Common myeloid progenitor, CD34-positive (primary cell): Measurements from ENCODE around the gene SP3.

Experiments used
- CTCF ChIA-PET: fragments of 350-600 bp; sonication (Branson Sonifier 250); formaldehyde crosslinking; loops from one replicate; lab custom pipeline; 2021; ENCODE audit warnings: antibody characterized with exemption; lab: Charles Lee
- POLR2A ChIA-PET: fragments of 350-600 bp; sonication (Branson Sonifier 250); formaldehyde crosslinking; loops from one replicate; lab custom pipeline; 2021; ENCODE audit warnings: antibody characterized with exemption; lab: Charles Lee
- DNase-seq, 3 donors: peaks; one replicate each; pipeline versions ENCODE4 v3.0.0 to v3.0.0-alpha.2; 2013
- H3K27ac ChIP-seq, 2 experiments: 1 replicate in 1 of 2; 2 replicates in 1 of 2; pipeline ENCODE4 v1.7.0; 2013; ENCODE audit warnings: inconsistent platforms in 2 of 2, low read length in 2 of 2, mild to moderate bottlenecking in 2 of 2, low read depth in 1 of 2, moderate library complexity in 1 of 2; ENCODE audit not compliant: severe bottlenecking in 2 of 2, insufficient read depth in 1 of 2, poor library complexity in 1 of 2
- H3K27me3 ChIP-seq, 5 experiments: replicated peaks in 2 of 5; 1 replicate in 3 of 5; 2 replicates in 2 of 5; pipeline versions ENCODE4 v1.6.1 to v1.7.0; 2013; ENCODE audit warnings: low read length in 4 of 5, mild to moderate bottlenecking in 2 of 5, moderate library complexity in 2 of 5, inconsistent platforms in 1 of 5; ENCODE audit not compliant: insufficient read depth in 5 of 5, control insufficient read depth in 4 of 5
- H3K36me3 ChIP-seq, 4 experiments: 1 replicate in 2 of 4; 2 replicates in 2 of 4; pipeline versions ENCODE4 v1.6.1 to v1.7.0; 2013; ENCODE audit warnings: low read length in 3 of 4, control low read depth in 1 of 4, mild to moderate bottlenecking in 1 of 4; ENCODE audit not compliant: control insufficient read depth in 4 of 4, insufficient read depth in 4 of 4
- H3K4me1 ChIP-seq, 4 experiments: 1 replicate in 3 of 4; 2 replicates in 1 of 4; pipeline versions ENCODE4 v1.6.1 to v1.7.1; 2013; ENCODE audit warnings: low read length in 3 of 4, mild to moderate bottlenecking in 3 of 4, control low read depth in 1 of 4, inconsistent platforms in 1 of 4, moderate library complexity in 1 of 4; ENCODE audit not compliant: control insufficient read depth in 4 of 4, insufficient read depth in 4 of 4; ENCODE audit errors: control extremely low read depth in 1 of 4
- H3K4me3 ChIP-seq, 7 experiments: 1 replicate in 4 of 7; 2 replicates in 3 of 7; pipeline versions ENCODE4 v1.5.1 to v1.7.0; 2013; ENCODE audit warnings: mild to moderate bottlenecking in 7 of 7, low read length in 6 of 7, moderate library complexity in 6 of 7, inconsistent platforms in 2 of 7, low read depth in 2 of 7, control low read depth in 1 of 7; ENCODE audit not compliant: insufficient read depth in 4 of 7, control insufficient read depth in 1 of 7; ENCODE audit errors: extremely low read depth in 1 of 7
- H3K9me3 ChIP-seq, 5 experiments: 1 replicate in 4 of 5; 2 replicates in 1 of 5; pipeline versions ENCODE4 v1.6.1 to v1.7.1; 2013; ENCODE audit warnings: low read length in 4 of 5, mild to moderate bottlenecking in 2 of 5, inconsistent platforms in 1 of 5, low read depth in 1 of 5, moderate library complexity in 1 of 5; ENCODE audit not compliant: control insufficient read depth in 4 of 5, insufficient read depth in 2 of 5; ENCODE audit errors: control extremely low read depth in 1 of 5
- WGBS: methylation state at CpG from one replicate; pipeline ENCODE4 v1.1.5; 2013; ENCODE audit not compliant: insufficient coverage; 5-methylcytosine and 5-hydroxymethylcytosine counted together

The SP3 gene

DNA sequence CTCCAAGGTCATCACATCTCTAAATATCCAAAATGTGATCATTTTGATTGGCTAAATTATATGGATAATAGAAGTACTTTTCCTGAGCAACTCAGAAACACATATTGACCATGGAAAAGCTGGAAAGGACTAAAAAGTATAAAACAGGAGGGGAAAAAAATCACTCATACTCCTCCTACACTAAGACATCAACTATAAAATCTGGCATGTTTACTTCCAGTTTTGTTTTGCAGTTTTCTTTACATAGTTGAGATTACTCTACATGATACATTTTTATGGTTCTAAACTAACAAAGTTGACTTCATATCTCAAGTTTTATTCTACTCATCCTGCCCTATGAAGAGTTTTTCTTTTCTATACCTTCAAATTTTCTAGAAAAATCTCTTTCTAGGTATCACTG, 46.0 kb upstream of the SP3 start:
- H3K4me3 ChIP-seq, result no peak overlapping the region
- ChIA-PET CTCF (interaction anchor here (0.8 to 3.2 kb wide), 3 partner anchors 11 to 67 kb away, joined by 3 to 19 read pairs (median 3); no protein-coding TSS in a partner anchor), POLR2A (no interaction called here)
- H3K4me1 ChIP-seq, result peaks cover 0 to 16% (median 7%) of the 10 kb centered on the region in 4 experiments
- H3K27me3 ChIP-seq, result no peaks in the 10 kb centered on the region
- no peaks in the 10 kb centered on the region for H3K9me3 ChIP-seq
- no peak for DNase-seq
- H3K27ac ChIP-seq, result no peak overlapping the region
- H3K36me3 ChIP-seq, result no peaks in the 10 kb centered on the region

DNA sequence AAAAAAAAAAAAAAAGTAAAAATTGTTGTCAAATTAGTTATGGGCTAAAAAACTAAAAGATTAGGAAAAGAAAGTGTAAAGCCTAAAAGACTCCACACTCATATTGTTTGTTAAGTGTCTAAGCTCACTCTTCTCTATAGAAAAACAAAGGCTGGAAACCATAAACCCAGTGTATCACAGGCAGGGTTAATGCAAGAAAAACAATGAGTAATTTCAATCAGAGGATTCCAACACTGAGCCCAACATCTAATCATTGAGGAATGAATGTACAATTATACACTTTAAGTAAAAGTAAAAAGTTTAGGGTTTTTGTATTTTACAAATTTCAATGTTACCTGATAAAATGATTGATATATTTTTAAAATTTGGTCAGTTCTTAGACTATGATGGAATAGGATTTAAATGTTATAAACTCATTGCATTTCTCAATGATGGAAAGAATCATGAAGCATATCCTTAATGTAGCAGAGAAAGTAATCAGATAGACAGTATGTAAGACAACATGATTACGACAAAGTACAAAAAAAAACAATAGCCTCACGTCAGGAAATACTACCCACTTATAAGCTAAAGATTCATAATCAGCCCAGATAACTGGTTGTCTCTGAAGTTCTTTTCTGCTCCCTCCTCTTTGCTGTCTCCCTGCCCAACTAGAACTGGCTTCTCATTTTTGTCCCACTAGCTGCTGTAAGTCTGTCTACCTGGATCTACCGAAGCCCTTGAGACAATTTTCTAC, 44.5 kb upstream of the SP3 start:
- ChIA-PET POLR2A (no interaction called here), CTCF (interaction anchor here (1.4 to 3.2 kb wide), 2 partner anchors 11 to 23 kb away, joined by 4 to 19 read pairs; no protein-coding TSS in a partner anchor)
- H3K4me1 ChIP-seq, result peaks cover 0 to 13% (median 7%) of the 10 kb centered on the region in 4 experiments
- no peak for DNase-seq
- no CpG with 5 or more reads among the region's 3 CpGs for WGBS
- no peaks in the 10 kb centered on the region for H3K9me3 ChIP-seq
- H3K36me3 ChIP-seq, result no peaks in the 10 kb centered on the region
- H3K4me3 ChIP-seq, result no peak overlapping the region
- no peak overlapping the region for H3K27ac ChIP-seq
- H3K27me3 ChIP-seq, result no peaks in the 10 kb centered on the region

DNA sequence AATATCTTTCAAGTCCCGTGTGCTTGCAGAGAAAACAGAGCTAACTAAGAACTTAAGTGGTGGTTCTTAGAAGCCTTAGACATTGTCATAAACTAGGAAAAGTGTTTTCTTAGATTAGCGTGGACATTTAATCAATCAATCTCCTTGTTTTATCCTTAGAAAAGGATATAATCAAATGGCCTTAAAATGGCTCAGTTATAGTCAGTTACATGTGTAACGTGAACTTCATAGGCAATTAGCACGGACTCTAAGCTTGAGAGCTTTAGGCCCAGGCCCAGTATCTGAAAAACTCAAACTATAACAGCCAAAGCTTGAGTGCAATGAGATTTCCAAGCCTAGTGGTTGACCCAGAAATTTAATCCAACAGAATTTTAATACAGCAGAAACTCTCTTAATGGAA, 43.5 kb upstream of the SP3 start:
- no peaks in the 10 kb centered on the region for H3K36me3 ChIP-seq
- POLR2A ChIA-PET, result no interaction called here
- H3K27me3 ChIP-seq, result no peaks in the 10 kb centered on the region
- H3K9me3 ChIP-seq, result no peaks in the 10 kb centered on the region
- WGBS, result 100% methylated on average over 2 of the region's 4 CpGs
- no peak overlapping the region for H3K27ac ChIP-seq
- no peak for DNase-seq
- H3K4me3 ChIP-seq, result no peak overlapping the region
- CTCF ChIA-PET, result no interaction called here
- H3K4me1 ChIP-seq, result peaks cover 0 to 11% (median 7%) of the 10 kb centered on the region in 4 experiments

DNA sequence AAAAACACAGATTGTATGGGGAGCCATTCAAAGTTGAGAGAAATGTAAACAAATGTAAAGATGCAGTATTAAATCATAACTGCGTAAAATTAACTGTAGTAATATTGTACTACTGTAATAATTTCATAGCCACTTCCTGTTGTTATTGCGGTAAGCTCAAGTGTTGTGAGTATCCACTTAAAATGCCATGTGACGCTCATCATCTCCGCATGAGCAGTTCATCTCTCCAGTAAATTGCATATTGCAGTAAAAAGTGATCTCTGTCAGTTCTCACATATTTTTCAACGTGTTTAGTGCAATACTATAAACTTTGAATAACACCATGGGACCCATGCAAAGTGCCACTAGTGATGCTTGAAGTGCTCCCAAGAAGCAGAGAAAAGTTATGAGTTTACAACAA, 41.8 kb upstream of the SP3 start:
- no peaks in the 10 kb centered on the region for H3K27me3 ChIP-seq
- no peaks in the 10 kb centered on the region for H3K36me3 ChIP-seq
- H3K4me1 ChIP-seq, result no peaks in the 10 kb centered on the region
- ChIA-PET CTCF (no interaction called here), POLR2A (no interaction called here)
- no peak overlapping the region for H3K4me3 ChIP-seq
- DNase-seq, result no peak
- no peak overlapping the region for H3K27ac ChIP-seq
- no peaks in the 10 kb centered on the region for H3K9me3 ChIP-seq
- WGBS, result 100% methylated on average over 1 of the region's 5 CpGs

DNA sequence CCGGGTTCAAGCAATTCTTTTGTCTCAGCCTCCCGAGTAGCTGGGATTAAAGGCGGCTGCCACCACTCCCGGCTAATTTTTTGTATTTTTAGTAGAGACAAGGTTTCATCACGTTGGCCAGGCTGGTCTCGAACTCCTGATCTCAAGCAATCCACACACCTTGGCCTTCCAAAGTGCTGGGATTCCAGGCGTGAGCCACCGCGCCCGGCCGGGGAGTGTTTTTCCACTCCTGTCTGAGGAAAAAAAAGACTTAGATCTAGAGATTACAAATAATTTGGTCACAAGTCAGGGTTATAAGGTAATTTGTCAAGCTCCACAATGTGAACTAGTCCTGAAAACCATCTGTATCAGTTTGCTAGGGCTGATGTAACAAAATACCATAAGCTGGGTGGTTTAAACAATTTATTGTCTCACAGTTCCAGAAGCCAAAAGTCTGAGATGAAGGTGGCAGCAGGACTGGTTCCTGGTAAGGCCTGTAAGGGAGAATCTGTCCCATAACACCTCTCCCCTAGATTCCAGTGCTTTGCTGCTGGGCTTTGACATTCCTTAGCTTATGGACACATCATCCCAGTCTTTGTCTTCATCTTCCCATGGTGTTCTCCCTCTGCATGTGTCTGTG, 40.7 kb upstream of the SP3 start:
- Histone ChIP-seq H3K27me3 (no peaks in the 10 kb centered on the region), H3K27ac (no peak overlapping the region), H3K36me3 (no peaks in the 10 kb centered on the region), H3K9me3 (no peaks in the 10 kb centered on the region), H3K4me1 (no peaks in the 10 kb centered on the region), H3K4me3 (no peak overlapping the region)
- DNase-seq, result no peak
- 96% methylated on average over 9 of the region's 11 CpGs for WGBS
- ChIA-PET CTCF (interaction anchor here (1.1 kb wide), 1 partner anchor 14 kb away, joined by 3 read pairs; no protein-coding TSS in a partner anchor), POLR2A (no interaction called here)

DNA sequence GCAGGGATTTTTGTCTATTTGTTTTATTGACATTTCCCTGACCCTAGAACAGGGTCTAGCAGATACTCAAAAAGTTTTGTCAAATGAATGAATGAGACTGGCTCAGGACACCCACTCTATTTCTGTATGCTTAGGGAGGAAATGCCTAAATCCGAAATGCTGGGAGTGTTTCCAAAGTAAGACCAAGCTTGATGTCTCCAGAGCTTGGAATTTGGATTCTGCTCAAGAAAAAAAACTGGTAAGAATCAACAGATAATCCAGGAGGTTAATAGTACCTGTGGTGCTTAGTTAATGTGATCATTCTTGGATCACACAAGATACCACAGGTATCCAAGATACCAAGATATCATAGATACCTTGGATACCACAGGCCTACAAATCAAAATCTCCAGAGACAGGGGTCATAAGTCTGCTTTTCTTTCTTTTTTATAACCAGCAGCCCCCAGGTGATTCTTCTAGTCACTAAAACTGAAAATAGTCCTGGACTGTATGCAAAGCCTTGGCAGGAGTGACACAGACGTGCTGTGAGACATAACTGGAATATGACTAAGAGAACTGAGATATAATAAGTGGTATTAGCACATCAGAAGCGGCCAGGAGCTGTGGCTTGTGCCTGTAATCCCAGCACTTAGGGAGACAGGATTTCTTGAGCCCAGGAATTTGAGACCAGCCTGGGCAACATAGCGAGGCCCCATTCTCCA, 39.9 kb upstream of the SP3 start:
- Histone ChIP-seq H3K9me3 (no peaks in the 10 kb centered on the region), H3K4me3 (no peak overlapping the region), H3K27me3 (no peaks in the 10 kb centered on the region), H3K27ac (no peak overlapping the region), H3K4me1 (no peaks in the 10 kb centered on the region), H3K36me3 (no peaks in the 10 kb centered on the region)
- no peak for DNase-seq
- WGBS, result 87% methylated on average over 3 of the region's 4 CpGs
- ChIA-PET POLR2A (interaction anchor here (0.7 kb wide), 1 partner anchor 32 kb away, joined by 7 read pairs; no protein-coding TSS in a partner anchor), CTCF (no interaction called here)
